ENCODE results near the gene CNDP1.

Gene CNDP1

DNA sequence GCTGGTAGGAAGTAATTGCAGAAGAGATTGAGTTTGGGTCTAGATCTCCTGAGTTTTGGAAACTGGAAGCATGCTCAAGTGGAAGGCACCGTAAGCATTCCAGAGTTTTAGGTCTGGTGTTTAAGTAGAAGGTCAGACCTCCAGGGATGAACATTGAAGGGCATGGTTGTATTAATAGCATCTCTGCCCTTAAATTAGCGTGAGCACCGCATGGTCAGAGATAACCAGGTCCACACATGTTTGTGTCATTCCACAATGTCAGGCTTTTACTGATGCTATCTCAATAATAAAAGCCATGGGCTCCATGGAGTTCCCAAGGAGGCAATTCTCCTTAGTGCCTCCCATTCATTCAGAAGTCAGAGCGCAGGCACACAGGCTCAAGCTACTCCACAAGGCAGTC is 35.1 kb downstream of the CNDP1 start:
- no peaks in the 10 kb centered on the region for H3K27me3 ChIP-seq (ENCODE audit: control insufficient read depth, insufficient read depth, low read length)
- H3K4me1 ChIP-seq (ENCODE audit: control insufficient read depth, insufficient read depth, low read length): no peaks in the 10 kb centered on the region
- no peaks in the 10 kb centered on the region for H3K36me3 ChIP-seq (ENCODE audit: control insufficient read depth, insufficient read depth, low read length)
- H3K9me3 ChIP-seq (ENCODE audit: control insufficient read depth, insufficient read depth, low read length): peaks cover 6% of the 10 kb centered on the region; the same call in 1 of the 2 replicates
- H3K9ac ChIP-seq (ENCODE audit: low read depth, low read length): no peak overlapping the region
- H3K27ac ChIP-seq (ENCODE audit: low read depth, low read length): no peak overlapping the region
- no peak overlapping the region for H3K4me3 ChIP-seq (ENCODE audit: low read depth, low read length)

DNA sequence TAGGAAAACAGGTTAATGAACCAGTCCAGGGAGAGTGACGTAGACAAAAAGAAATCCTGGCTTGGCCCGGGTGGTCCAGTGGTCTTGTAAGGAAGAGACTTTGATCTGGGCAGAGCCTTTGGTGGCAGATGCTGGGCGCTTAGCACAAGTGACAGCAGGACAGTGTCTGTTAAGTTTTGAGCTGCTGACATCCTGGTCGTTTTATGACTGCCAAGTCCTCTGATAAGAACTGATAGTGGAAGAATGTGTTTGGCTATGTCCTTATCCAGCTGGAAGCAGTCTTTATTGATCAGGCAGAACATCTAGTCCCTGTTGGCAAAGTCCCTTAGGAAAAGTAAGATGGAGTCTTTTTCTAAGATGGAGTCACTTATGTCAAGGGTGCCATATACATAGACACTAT is 36.0 kb downstream of the CNDP1 start:
- no peaks in the 10 kb centered on the region for H3K27me3 ChIP-seq (ENCODE audit: control insufficient read depth, insufficient read depth, low read length)
- H3K9ac ChIP-seq (ENCODE audit: low read depth, low read length): no peak overlapping the region
- no peaks in the 10 kb centered on the region for H3K4me1 ChIP-seq (ENCODE audit: control insufficient read depth, insufficient read depth, low read length)
- no peak overlapping the region for H3K4me3 ChIP-seq (ENCODE audit: low read depth, low read length)
- H3K36me3 ChIP-seq (ENCODE audit: control insufficient read depth, insufficient read depth, low read length): no peaks in the 10 kb centered on the region
- H3K27ac ChIP-seq (ENCODE audit: low read depth, low read length): no peak overlapping the region
- H3K9me3 ChIP-seq (ENCODE audit: control insufficient read depth, insufficient read depth, low read length): peaks cover 6% of the 10 kb centered on the region; the same call in 1 of the 2 replicates

DNA sequence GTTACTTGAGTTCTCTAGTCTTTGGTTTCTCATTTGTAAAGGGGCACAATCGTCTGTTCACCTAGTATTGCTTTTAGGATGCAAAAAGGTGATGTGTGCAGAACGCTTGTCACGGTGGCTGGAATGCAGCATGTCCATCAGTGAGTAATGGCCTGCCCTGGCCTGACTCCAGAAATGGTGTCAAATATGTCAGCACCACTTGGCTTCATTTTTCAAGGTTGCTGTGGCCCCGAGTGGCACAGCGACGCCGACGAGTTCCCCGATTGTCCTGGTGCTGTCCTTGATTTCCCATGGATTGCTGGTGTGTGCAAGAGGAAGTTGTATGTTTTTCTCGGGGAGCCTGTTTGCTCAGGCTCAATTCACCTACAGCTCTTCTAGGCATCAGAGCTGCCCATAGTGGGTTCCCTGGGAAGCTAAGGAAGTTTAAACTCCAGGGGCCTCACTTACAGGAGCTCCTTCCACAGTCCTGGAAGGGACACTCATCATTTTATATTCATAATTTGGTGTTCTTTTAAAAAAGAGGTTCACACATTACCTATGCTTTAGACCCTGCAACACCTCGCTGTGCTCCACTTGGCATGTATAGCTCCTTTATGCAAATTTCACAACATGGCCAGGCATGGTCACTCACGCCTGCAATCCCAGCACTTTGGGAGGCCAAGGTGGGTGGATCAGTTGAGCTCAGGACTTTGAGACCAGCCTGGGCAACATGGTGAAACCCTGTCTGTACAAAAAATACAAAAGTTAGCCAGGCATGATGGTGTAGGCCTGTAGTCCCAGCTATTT is 37.8 kb downstream of the CNDP1 start:
- no peak overlapping the region for H3K4me3 ChIP-seq (ENCODE audit: low read depth, low read length)
- H3K9me3 ChIP-seq (ENCODE audit: control insufficient read depth, insufficient read depth, low read length): no peaks in the 10 kb centered on the region; the same call in 1 of the 2 replicates
- no peaks in the 10 kb centered on the region for H3K27me3 ChIP-seq (ENCODE audit: control insufficient read depth, insufficient read depth, low read length)
- H3K4me1 ChIP-seq (ENCODE audit: control insufficient read depth, insufficient read depth, low read length): peaks cover 5% of the 10 kb centered on the region
- no peaks in the 10 kb centered on the region for H3K36me3 ChIP-seq (ENCODE audit: control insufficient read depth, insufficient read depth, low read length)
- H3K27ac ChIP-seq (ENCODE audit: low read depth, low read length): no peak overlapping the region
- H3K9ac ChIP-seq (ENCODE audit: low read depth, low read length): no peak overlapping the region

DNA sequence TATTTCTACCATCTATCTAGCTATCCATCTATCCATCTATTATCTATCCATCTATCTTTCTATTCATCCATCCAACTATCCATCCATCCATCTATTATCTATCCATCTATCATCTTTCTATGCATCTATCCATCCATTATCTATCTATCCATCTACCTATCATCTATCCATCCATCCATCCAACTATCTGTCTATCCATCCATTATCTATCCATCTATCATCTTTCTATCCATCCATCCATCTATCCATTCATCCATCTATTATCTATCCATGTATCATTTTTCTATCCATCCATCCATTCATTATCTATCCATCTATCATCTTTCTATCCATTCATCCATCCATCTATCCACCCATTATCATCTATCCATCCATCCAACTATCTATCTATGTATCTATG is 38.8 kb downstream of the CNDP1 start:
- Histone ChIP-seq H3K9ac (ENCODE audit: low read depth, low read length) (no peak overlapping the region), H3K36me3 (ENCODE audit: control insufficient read depth, insufficient read depth, low read length) (no peaks in the 10 kb centered on the region), H3K4me3 (ENCODE audit: low read depth, low read length) (no peak overlapping the region), H3K4me1 (ENCODE audit: control insufficient read depth, insufficient read depth, low read length) (peaks cover 10% of the 10 kb centered on the region), H3K27ac (ENCODE audit: low read depth, low read length) (no peak overlapping the region), H3K27me3 (ENCODE audit: control insufficient read depth, insufficient read depth, low read length) (no peaks in the 10 kb centered on the region), H3K9me3 (ENCODE audit: control insufficient read depth, insufficient read depth, low read length) (no peaks in the 10 kb centered on the region)

DNA sequence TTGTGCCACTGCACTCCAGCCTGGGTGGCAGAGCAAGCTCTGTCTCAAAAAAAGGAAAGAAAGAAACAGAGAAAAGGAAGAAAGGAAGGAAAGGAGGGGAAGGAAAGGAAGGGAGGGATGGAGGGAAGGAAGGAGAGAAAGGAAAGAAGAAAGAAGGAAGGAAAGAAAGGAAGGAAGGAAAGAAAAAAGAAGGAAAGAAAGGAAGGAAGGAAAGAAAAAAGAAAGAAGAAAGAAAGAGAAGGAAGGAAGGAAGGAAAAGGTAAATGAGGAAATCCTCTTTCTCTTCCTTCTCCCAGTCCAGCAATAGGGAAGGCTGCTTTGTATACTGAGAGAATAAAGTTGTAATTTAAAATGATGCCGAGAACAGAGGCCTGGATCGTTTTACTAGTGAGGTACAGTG is 40.6 kb downstream of the CNDP1 start:
- no peak overlapping the region for H3K9ac ChIP-seq (ENCODE audit: low read depth, low read length)
- no peak overlapping the region for H3K4me3 ChIP-seq (ENCODE audit: low read depth, low read length)
- no peak overlapping the region for H3K27ac ChIP-seq (ENCODE audit: low read depth, low read length)
- H3K36me3 ChIP-seq (ENCODE audit: control insufficient read depth, insufficient read depth, low read length): no peaks in the 10 kb centered on the region
- H3K4me1 ChIP-seq (ENCODE audit: control insufficient read depth, insufficient read depth, low read length): peaks cover 10% of the 10 kb centered on the region
- H3K27me3 ChIP-seq (ENCODE audit: control insufficient read depth, insufficient read depth, low read length): no peaks in the 10 kb centered on the region; the same call in 1 of the 2 replicates
- no peaks in the 10 kb centered on the region for H3K9me3 ChIP-seq (ENCODE audit: control insufficient read depth, insufficient read depth, low read length)

DNA sequence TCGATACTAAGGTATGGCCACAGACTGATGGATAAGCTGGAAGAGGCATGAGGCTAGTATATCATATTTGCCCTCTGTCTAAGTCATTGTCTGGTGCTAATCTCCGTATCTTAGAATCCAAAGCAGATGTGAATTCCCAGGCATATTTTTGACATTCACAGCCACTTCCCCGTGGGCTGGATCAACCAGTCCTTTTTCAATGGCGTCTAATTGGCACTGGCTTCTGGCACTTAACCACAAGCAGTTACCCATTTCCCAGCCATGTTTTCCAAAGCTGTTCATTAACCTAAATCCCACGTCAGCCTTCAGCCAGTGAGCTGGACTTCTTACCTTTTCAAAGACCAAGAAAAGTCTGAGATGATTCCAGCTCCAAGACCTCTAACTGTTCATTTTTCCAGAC is 42.7 kb downstream of the CNDP1 start:
- Histone ChIP-seq H3K4me1 (ENCODE audit: control insufficient read depth, insufficient read depth, low read length) (peaks cover 10% of the 10 kb centered on the region), H3K9me3 (ENCODE audit: control insufficient read depth, insufficient read depth, low read length) (no peaks in the 10 kb centered on the region), H3K27me3 (ENCODE audit: control insufficient read depth, insufficient read depth, low read length) (no peaks in the 10 kb centered on the region; the same call in 1 of the 2 replicates), H3K27ac (ENCODE audit: low read depth, low read length) (no peak overlapping the region), H3K9ac (ENCODE audit: low read depth, low read length) (no peak overlapping the region), H3K4me3 (ENCODE audit: low read depth, low read length) (no peak overlapping the region), H3K36me3 (ENCODE audit: control insufficient read depth, insufficient read depth, low read length) (no peaks in the 10 kb centered on the region)

DNA sequence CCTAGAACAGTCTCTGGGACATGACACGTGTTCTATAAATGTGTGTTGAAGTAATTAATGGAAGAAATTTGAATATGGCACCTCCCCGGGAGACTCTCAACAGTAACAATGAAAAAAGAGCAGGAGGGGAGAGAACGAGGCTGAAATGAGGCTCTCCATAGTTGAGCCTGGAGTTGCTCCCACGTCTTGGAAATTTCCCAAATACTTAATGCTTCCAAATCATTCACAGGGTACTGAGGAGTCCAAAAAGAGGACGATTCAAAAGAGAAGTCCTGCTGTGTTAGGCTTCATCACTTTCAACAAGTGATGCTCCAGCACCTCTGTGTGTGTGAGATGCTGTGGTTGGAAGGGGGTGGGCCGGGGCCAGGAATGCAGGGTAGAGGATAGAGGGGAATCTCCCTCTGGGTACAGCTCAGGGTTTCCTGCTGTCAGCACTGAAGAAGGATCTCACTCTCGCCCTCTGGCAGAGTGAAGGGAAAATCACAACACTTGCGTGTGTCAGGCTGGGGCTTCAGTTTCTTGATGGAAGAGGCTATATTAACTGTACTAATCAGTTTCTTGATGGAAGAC is 45.3 kb downstream of the CNDP1 start:
- Histone ChIP-seq H3K27ac (ENCODE audit: low read depth, low read length) (no peak overlapping the region), H3K4me3 (ENCODE audit: low read depth, low read length) (no peak overlapping the region), H3K27me3 (ENCODE audit: control insufficient read depth, insufficient read depth, low read length) (peaks cover 2% of the 10 kb centered on the region; the same call in 1 of the 2 replicates)

DNA sequence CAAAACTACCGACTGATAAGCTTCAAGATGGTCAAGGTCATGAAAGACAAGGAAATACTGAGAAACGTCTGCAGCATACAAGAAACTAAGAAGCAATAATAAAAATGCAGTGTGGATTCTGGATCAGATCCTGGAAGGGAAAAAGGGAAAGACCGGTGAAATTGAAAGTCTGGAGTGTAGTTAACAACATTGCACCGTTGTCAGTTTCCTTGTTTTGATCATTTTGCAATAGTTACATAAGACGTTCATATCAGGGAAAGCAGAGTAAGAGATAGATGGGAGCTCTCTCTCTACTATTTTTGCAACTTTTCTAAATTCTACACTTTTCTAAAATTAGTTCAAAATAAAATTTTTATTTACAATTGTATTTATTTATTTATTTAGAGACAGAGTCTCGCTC is 48.3 kb downstream of the CNDP1 start:
- Histone ChIP-seq H3K9ac (ENCODE audit: low read depth, low read length) (no peak overlapping the region), H3K4me3 (ENCODE audit: low read depth, low read length) (no peak overlapping the region), H3K4me1 (ENCODE audit: control insufficient read depth, insufficient read depth, low read length) (no peaks in the 10 kb centered on the region; the same call in 1 of the 2 replicates), H3K27me3 (ENCODE audit: control insufficient read depth, insufficient read depth, low read length) (peaks cover 10% of the 10 kb centered on the region; the same call in 1 of the 2 replicates), H3K36me3 (ENCODE audit: control insufficient read depth, insufficient read depth, low read length) (no peaks in the 10 kb centered on the region), H3K27ac (ENCODE audit: low read depth, low read length) (no peak overlapping the region), H3K9me3 (ENCODE audit: control insufficient read depth, insufficient read depth, low read length) (no peaks in the 10 kb centered on the region)

More for the DNA sequence above, 45.3 kb downstream of the CNDP1 start:
- Histone ChIP-seq H3K9ac (ENCODE audit: low read depth, low read length) (no peak overlapping the region), H3K36me3 (ENCODE audit: control insufficient read depth, insufficient read depth, low read length) (no peaks in the 10 kb centered on the region), H3K9me3 (ENCODE audit: control insufficient read depth, insufficient read depth, low read length) (no peaks in the 10 kb centered on the region), H3K4me1 (ENCODE audit: control insufficient read depth, insufficient read depth, low read length) (peaks cover 10% of the 10 kb centered on the region)

DNA sequence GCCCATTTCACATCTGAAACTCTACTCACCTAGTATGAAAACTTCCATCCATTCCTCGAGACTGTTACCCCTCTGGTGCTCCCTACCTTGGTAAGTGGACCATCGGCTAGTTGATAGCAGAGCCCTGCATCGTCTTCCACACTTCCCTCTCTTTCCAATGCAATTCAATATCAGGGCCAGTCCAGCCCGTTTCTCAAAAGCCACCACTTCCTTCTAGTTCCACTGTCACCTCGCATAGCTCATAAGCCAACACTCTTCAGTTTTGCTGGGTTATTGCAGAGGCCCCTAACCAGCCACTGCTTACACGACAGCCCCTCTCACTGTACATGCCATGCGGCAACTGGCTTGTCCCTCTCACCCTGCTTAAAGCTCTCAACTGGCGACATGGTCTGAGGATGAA is 53.1 kb downstream of the CNDP1 start:
- Histone ChIP-seq H3K4me1 (ENCODE audit: control insufficient read depth, insufficient read depth, low read length) (no peaks in the 10 kb centered on the region), H3K9ac (ENCODE audit: low read depth, low read length) (no peak overlapping the region), H3K27ac (ENCODE audit: low read depth, low read length) (no peak overlapping the region), H3K4me3 (ENCODE audit: low read depth, low read length) (no peak overlapping the region), H3K27me3 (ENCODE audit: control insufficient read depth, insufficient read depth, low read length) (peaks cover 10% of the 10 kb centered on the region), H3K36me3 (ENCODE audit: control insufficient read depth, insufficient read depth, low read length) (no peaks in the 10 kb centered on the region), H3K9me3 (ENCODE audit: control insufficient read depth, insufficient read depth, low read length) (no peaks in the 10 kb centered on the region)

DNA sequence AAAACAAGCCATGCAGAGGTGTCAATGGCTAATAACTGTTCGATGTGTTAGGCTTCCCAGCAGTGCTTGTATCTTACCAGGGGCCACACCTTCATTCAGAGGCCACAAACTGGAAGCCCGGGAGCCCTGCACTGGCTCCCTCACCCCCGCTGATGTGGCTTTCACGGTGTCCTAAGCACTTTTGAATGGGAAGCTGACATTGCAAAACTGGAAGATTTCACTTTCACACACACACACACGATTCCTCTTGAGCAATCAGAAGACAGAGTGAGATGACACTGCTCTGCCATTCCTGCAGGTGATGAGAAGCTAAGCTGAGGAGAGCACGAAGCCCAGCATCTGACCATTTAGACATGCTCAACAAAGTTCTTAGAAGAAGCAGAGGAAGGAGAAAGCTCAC is 54.7 kb downstream of the CNDP1 start:
- Histone ChIP-seq H3K4me1 (ENCODE audit: control insufficient read depth, insufficient read depth, low read length) (no peaks in the 10 kb centered on the region), H3K9ac (ENCODE audit: low read depth, low read length) (no peak overlapping the region), H3K4me3 (ENCODE audit: low read depth, low read length) (no peak overlapping the region), H3K9me3 (ENCODE audit: control insufficient read depth, insufficient read depth, low read length) (no peaks in the 10 kb centered on the region), H3K36me3 (ENCODE audit: control insufficient read depth, insufficient read depth, low read length) (peaks cover 5% of the 10 kb centered on the region; the same call in 1 of the 2 replicates), H3K27ac (ENCODE audit: low read depth, low read length) (no peak overlapping the region), H3K27me3 (ENCODE audit: control insufficient read depth, insufficient read depth, low read length) (peaks cover 10% of the 10 kb centered on the region)

DNA sequence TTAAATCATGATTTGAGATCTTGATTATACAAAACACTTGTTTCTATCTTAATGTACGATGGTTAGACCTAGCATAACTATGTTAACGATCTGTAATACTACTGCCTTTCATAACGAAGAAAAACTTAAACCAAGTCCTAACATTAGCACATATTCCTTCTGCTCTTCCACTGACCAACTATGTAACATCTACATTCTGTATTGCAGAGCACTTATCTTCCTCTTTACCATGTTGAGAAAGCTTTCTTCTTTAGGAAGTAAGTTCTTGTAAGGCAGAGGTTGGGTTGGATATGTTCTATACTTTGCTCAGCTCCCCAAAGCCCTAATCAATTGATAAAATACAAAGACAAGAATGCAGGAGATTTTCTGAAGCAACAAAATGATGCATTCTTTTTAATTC is 55.5 kb downstream of the CNDP1 start:
- Histone ChIP-seq H3K4me3 (ENCODE audit: low read depth, low read length) (no peak overlapping the region), H3K9ac (ENCODE audit: low read depth, low read length) (no peak overlapping the region), H3K9me3 (ENCODE audit: control insufficient read depth, insufficient read depth, low read length) (no peaks in the 10 kb centered on the region), H3K27ac (ENCODE audit: low read depth, low read length) (no peak overlapping the region), H3K36me3 (ENCODE audit: control insufficient read depth, insufficient read depth, low read length) (peaks cover 5% of the 10 kb centered on the region; the same call in 1 of the 2 replicates), H3K4me1 (ENCODE audit: control insufficient read depth, insufficient read depth, low read length) (no peaks in the 10 kb centered on the region), H3K27me3 (ENCODE audit: control insufficient read depth, insufficient read depth, low read length) (peaks cover 5% of the 10 kb centered on the region)
